Measurements from ENCODE around the gene POLR2L.

POLR2L gene

DNA sequence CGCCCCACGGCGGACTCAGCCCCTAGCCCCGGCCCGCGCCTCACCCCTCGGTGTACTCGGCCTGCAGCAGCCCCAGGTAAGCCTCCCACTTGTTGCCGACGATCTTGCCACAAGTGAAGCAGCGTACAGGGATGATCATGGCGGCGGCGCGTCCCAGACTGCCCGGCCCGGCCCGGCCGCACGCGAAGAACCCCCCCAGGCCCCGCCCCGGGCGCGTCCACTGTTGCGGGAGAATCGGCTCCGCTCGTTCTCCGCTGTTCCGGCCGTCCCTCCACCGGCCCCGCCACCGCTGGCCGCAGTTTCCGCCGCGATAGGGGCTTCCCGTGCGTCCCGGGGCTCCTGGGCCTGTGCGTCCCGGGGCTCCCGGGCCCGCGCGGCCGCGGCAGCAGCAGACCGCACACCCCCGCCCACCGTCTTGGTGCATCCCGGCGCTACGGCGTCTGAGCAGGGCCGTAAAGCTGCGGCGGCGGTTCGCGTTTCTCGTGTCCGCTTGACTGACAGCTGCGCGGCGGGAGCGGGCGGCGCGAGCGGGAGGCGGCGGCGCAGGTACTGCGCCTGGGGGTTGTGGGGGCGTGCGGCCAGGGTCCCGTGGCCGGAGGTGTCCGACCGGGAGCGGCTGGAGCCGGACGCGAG, at the start of gene POLR2L, which contains the start of gene TSPAN4:
TSS of gene POLR2L (minus strand) at position 160 of the 633 bp plus-strand sequence. CDS start at position 139, 21 bp downstream.
TSS of gene TSPAN4 (plus strand) at position 483 of the 633 bp plus-strand sequence. CDS start 7,453 bp downstream, outside the sequence.
- peak; percentile 93 for DNase-seq

DNA sequence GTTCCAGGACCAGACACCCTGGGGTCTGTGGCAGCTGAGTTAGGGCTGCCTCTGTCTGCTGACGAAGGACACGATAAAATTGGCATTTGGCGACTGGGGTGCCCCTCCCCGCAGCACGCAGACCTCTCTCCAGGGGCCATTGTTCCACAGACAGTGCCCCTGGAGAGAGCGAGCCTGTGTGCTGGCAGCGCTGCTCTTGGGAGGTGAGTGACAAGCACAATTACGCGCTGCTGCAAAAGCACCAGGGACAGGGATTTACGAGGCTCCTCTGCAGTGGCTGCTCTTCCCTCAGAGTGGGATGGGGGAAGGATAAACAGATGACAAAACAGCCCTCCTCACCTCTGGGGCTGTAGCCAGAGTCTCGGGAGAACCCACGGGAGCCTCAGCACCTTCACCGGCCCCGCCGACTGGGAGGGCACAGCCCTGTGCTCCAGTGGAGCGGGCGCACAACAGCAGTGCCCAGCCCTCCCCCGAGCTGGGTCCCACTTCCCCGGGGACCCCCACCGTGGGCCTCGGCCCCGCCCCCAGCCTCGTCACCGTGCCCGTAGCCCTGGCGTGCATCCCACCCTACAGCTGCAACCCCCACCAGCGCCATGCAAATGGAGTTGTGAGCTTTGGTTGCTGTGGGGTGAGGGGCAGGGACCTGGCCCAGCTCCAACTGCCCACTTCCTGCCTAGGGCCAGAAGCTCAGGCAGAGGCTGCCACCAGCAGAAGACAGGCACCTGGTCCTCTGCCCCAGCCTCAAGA, 48.6 kb upstream of the POLR2L start:
- no peak for DNase-seq

DNA sequence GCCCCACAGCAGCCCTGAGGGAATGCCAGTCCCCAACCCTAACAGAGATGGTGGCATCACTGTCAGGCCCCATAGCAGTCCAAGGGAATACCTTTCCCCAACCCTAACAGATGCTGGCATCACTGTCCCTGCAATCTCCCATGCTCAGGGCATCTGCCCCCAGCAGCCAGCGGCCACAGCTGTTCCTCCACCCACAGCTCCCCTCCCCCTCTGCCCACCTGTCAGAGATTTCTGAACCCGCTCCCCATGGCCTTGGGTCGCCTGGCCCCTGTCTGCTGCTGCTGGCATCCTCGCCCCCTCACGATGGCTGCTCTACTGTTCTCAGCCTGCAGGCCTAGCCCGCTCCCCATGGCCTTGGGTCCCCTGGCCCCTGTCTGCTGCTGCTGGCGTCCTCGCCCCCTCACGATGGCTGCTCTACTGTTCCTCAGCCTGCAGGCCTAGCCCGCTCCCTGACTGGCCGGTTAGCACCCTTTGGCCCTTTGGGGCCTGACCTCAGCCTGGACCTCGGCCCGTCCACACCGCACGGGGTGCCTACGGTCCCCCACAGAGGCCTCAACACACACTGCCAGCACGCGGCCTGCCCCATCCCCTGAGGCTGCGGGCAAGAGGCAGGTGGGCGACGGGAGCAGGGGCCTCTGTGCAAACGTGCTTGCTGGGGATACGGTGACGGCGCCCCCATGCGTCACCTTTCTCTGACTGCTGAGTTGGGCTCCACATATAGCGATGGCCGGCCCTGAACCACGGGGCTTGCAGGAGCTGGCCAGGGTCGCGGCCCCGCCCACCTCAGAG, 47.6 kb upstream of the POLR2L start:
- DNase-seq, result no peak

DNA sequence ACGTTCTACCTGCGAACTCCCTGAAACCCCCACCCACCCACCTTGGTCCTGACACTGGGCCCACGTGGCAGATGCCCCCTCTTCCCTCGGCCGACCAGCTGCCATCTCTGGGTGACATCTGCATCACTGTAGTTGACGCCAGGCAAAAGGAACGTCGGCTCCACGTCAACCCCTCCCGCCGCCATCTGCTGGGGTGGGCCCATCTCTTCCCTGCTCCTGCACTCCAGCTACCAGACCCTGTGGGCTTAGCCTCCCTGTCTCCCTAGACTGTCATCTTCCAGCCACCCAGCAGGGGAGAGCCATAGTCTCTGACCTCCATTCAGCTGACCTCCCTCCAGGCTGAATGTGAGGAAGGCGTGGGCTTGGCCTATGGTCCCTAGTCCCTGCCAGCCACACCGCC, 46.9 kb upstream of the POLR2L start:
- no peak for DNase-seq

DNA sequence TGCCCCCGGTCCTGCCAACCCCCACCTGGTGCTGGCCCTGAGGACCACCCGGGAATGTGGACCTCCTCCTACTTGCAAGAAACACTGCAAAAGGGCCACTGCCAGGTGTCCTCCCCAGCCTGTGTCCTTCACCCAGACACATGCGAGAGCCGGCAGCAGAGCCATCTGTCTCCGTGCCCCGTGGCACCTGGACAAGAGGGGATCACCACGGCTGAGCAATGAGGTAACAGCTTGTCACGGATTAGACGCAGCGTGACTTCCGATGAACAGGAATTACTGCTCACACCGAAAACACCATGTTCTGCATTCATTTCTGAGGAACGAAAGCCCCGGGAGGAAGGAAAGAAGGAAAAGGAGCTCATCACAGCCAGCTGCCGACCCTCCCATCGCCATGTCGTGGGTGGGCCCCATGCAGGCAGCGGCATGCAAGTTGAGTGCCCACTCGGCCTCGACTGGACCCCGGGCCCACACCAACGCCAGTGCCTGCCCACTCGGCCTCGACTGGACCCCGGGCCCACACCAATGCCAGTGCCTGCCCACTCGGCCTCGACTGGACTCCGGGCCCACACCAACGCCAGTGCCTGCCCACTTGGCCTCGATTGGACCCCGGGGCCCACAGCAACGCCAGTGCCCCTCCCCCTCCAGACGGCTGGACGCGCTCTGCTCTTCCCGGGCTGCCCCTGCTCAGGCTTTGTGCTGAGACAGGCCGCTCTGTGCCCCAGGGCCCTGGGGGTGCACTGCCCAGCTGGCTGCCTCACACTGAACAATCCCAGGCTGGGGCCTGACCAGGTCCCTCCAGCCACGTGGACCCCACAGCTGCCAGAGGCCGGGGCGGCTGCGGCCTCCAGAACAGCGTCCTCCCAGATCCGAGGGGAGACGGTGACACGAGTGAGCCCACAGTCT, 46.2 kb upstream of the POLR2L start:
- no peak for DNase-seq

DNA sequence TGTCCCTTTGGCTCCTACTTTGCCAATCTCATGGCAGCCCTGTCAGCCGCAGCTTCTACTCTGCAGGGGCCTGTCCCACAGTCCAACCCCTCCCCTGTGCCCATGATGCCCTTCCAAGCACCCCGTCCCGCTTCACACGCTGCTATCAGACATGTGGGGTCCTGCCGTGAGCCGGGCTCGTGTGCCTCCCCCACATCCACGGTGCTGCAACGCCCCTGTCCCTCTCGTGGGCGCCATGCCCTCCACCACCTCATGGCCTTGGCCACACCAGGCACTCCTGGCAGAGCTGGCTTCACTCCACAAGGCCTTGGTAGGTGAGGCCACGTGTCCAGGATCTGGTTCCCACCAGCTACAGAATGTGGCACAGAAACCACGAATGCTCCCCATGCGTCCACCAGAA, 45.3 kb upstream of the POLR2L start:
- DNase-seq, result no peak

DNA sequence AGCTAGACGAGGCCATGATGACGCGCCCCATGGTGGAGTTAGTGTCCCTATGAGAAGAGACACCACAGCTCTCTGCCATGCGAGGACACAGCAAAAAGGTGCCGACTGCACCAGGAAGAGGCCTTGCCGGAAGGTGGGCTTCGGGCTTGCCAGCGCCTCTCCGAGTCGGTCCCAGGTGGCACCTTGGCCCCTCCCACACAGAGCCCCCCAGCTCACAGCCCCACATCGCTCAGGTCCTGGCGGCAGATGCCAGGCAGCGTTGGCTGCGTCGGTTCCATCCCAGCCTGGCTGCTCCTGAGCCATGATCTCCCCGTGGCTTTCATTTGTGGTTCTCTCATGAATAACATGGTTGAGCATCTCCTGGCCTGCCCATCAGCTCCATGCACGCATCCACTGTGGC, 44.2 kb upstream of the POLR2L start:
- no peak for DNase-seq

DNA sequence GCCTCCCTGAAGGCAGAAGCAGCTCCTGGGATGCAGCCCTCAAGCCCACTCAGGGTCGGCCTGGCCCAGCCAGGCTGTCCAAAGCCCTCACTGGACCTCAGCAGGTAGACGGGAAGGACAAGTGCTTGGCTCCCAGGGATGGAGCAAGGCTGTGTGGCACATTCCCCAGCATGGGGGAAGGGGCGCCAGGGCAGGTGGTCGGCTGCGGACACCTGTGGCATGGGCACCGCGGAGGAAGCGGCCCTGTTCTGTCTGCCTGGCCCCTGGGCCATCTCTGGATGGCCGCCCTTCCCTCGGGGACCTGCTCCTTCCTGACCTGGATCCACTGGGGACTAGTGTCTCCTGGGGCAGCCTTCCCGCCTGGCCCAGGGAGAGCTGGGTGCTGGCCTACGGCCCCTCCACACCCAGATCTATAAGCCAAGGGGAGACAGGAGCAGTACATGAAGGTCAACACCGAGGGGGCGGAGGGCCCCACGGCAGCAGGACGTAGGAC, 42.3 kb upstream of the POLR2L start:
- DNase-seq, result no peak

DNA sequence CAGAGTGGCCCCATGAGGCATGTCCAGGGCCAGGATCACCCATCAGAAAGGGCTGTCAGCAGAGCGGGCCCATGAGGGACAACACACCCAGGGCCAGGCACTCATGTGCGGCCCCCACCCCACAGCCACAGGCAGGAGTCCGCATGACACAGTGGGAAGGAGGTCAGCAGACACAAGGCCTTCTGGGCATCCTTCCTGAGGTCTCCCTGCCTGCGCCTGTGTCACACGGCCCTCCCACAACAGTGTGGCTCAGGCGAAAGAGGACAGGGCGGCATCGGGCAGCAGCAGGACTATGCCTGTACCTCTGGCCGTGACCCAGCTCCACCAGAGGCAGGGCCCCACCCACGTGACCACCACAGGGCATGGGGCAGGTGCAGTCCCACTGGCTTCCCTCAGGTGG, 41.2 kb upstream of the POLR2L start:
- DNase-seq, result no peak

DNA sequence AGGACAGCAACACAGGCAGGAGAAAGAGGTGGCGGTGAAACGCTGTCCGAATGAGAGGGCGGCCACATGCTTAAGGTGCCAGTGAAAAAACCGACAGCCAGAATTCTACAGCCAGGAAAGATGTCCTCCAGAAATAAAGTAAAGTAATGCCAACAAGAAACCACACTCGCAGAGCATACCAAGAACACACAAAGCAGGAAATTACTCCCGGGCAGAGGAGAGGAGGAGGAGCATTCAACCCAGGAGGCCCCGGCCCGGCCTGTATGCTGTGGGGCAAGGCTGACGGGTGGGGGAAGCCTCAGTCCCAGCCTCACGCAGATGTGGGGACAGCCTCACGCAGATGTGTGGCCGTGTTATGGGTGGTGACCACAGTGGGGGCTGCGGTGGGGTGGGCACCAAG, 40.3 kb upstream of the POLR2L start:
- no peak for DNase-seq

DNA sequence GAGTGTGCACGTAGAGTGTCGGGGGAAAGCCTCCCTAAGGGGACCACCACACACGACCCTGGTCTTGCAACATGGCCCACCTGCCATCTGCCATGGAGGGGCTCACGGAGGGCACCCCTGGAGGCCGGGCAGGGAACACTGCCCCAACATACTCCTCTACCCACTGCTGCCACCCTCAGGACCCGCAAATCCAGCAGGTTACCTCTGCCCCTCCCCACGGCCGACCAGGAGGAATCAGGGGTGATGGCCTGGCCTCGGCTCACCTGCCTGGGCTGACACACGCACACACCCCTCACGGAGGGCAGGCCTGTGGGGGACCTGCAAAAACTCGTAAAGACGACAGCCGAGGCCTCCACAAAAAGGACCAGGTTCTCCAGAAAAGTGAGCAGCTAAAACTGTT, 38.1 kb upstream of the POLR2L start:
- DNase-seq, result no peak

DNA sequence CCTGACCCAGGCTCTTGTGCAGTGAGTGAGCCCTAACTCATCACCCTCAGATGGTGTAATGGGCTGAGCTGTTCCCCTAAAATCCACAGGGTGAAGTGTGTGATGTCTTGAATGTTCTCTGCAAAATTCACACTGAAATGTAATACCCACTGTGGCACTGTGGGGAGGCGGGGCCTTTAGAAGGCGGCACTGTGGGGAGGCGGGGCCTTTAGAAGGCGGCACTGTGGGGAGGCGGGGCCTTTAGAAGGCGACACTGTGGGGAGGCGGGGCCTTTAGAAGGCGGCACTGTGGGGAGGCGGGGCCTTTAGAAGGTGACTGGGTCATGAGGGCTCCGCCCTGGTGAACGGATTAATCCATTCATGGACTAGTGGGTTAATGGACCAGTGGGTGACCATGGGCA, 35.2 kb upstream of the POLR2L start:
- peak; percentile 51 for DNase-seq

DNA sequence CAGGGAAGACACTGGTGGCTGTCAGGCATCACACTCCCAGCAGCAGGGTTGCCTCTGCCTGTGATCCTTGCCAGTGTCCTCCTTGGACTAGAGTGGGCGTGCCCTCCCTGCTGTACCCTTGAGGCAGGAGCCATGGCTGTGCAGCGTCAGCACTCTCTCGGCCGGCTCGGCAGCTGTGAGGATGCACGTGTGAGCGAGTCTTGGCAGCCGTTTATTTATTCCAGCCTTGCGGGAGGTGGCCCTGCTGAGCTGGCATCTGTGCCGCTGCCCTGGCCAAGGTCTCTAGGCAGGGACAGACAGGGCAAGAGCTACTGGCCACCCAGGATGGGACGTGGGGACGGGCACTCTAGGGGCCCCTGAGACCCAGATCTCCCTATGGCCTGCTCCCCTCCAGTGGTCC, 34.2 kb upstream of the POLR2L start:
- DNase-seq, result no peak

DNA sequence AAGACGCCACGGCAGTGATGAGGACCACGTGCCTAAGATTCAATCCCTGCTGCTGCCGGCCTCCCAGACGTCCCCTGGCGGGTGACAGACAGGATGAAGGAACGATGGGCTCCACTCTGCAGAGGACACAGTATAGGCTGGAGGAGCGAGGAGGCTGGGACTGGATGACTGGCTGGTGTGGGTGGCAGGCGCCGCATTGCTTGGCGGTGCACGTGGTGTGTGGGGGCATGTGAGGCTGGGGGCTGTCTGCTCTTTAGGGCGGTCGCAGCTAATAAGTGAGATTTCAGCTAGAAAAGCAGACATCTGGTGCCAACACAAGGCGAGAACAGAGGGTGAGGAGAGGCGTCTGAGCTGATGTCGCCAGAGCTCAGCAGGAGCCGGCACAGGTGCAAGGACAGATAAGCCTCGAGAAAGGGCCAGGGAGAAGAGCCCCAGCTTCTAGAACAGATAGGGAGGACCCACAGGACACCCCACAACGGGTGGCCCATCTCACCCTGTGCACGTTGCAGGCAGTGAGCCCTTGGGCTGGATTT, 33.5 kb upstream of the POLR2L start:
- DNase-seq, result no peak

DNA sequence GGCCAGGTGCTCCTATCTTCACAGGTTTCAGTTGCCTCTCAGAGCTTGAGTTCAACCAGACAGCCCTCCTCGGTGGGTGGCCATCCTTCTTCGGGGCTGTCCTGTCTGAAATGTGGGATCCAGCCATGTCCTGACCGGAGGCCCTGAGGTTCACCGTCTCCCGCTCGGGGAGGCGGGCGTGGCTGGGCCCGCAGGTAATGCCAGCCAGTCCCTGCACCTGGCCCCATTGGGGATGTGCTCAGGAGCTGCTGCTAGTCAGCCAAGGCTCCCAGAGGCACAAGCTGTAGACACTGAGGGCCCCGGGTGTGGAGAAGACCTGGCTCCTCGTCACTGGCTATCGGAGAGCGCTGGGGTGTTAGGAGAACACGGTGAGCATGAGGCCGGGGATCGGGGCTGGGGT, 32.9 kb upstream of the POLR2L start:
- DNase-seq, result no peak

DNA sequence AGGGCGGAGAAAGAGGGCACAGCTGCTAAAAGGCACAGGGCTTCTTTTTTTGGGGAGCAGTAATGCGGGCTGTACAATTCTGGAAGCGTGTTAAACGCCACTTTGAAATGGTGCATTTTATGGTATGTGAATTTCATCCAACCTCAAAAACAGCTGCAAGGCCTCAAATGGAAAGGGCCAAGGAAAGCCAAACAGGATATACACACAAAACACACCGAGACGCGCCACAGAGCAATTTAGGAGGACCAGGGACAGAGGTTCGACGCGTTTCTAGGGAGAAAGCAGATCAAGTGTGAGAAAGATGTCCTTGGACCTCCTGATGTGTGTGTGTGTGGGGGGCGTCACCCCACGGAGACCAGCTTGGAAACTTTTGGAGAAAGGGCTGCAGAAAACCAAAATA, 31.4 kb upstream of the POLR2L start:
- DNase-seq, result no peak

DNA sequence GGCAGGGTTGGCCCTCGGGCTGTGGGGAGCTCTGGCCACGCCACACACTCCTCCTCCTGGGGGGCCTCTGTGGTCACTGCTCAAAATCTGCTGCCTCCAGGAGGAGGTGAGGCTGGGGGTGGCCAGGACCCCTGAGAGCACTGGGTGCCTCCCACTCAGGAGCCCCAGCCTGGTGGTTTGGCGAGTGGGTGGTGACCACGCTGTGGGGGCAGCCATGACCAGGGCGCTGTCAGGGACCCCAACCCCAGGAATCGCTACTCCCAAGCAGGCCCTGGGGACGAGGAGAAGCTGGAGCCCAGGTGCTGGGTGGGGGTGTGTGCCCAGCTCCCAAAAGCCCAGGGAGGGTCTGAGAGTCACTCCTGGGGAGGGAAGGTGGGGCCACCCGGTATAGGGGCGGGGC, 30.5 kb upstream of the POLR2L start:
- no peak for DNase-seq

DNA sequence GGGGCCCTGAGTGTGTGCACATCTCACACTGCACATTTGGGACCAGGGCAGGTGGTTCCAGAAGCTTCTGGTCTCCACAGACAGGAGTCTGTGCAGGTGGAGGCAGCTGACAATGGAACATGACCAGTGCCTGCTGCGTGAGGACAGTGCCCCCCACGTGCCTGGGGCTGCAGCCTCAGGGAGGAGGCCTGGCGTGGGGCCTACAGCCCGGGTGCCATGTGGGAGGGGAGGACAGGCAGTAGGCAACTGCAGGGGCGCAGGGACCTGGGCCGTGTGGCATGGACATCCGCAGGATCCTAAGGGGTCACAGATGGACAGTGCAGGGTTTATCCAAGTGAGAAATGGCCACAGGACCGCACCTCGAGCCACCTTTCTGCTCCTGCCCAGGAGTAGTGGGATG, 29.1 kb upstream of the POLR2L start:
- no peak for DNase-seq

DNA sequence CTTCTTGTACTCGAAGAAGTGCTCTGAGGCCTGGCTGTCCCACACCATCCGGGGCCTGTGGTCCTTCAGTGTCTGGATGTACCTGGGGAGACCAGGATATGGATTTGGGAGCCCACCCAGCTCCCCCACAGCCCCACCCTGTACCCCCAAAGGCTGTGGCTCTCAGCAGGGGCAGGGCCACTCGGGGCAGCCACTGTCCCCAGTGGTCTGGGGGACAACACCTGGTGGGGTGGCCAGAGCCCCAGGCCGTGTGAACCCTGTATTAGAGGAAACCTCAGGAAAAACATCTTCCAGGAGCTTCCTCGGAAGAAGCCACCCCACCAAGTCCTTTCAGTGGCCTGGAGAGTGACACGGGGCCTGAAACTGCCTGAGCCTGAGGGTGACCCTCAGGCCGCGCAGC, 28.1 kb upstream of the POLR2L start:
- no peak for DNase-seq

DNA sequence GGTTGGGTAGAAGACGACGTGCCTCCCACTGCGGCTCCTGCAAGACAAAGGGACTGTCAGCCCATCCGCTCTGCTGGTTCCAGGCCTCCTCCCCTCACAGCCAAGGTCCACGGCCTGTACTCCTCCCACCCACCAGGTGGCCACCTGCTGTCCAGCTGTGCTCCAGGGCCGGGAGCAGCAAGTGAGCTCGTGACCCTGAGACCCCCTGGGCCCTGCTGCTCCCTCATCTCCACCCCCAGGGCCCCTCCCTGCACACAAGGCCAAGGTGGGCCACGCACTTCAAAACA, 27.7 kb upstream of the POLR2L start:
- no peak for DNase-seq

DNA sequence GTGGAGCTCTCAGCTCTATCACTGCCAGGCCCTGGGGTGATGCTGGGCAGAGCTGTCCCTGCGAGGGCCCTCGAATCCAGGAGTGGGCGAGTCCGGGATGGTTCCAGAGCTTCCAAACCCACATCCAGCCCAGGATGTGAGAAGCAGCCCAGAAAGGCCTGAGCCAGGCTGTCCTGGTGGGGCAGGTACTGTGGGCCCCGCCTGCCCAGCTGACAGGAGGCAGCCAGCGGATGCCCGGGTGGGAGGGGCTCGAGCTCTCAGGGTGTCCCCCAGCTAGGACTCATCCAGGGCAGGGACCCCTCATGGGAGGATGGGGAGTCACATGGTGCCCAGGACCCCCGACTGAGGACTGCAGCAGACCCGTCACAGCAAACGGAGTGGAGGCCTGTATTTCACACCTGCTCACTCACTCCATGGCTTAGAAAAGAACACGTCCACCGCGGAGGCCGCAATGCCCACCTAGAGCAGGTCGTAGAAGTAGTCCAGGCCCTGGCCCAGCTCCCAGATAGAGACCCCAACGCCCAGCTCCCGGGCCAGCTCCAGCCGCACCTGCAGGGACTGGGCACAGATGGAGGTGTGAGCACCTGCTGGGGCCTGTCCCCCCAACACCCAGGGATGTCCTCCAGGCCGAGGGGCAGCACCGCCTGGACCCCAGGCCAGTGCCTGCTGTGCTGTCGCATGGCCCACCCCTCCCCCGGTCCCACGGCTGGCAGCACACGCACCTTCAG, 27.2 kb upstream of the POLR2L start:
- DNase-seq, result no peak

DNA sequence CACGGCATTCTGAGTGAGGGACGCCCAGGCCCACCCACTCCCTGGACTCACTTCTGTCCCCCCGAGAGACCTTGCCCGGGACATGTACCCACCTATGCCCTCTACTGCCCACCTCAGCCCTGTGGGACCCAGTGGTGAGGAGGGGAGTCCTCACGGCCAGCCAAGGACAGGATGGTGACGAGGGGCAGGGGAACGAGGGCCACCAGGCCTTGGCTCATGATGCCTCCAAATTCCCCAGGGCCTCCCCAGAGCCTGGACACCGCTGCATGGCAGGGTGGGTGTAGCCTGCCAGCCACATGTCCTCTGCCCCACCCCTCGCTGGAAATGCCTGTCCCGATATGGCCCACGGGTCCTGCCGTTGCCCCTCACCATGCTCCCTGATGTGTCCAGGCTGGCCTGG, 26.5 kb upstream of the POLR2L start:
- DNase-seq, result no peak

Data from stimulated activated CD4-positive, alpha-beta T cell treated with anti-CD3 and anti-CD28 coated beads, Interleukin-15, amount 100 ng/mL, for 24 hours (primary cell).